Nephron (organoid): ENCODE measurements around the gene EMC9.

Source experiments
- H3K27ac Mint-ChIP-seq, 3 experiments: 2 replicates each; pipeline ENCODE4 v1.8.0; 2020; ENCODE audit warnings: mixed read lengths in 3 of 3, mild to moderate bottlenecking in 2 of 3, moderate library complexity in 1 of 3
- H3K27me3 Mint-ChIP-seq: 2 replicates; pipeline ENCODE4 v1.8.0; 2021; ENCODE audit warnings: low read depth, mild to moderate bottlenecking, moderate library complexity, mixed read lengths
- H3K36me3 Mint-ChIP-seq: 2 replicates; pipeline ENCODE4 v1.8.0; 2020; ENCODE audit warnings: low read depth, mixed read lengths
- H3K4me1 Mint-ChIP-seq: 2 replicates; pipeline ENCODE4 v1.8.0; 2020; ENCODE audit warnings: mixed read lengths
- H3K4me3 Mint-ChIP-seq, 3 experiments: 2 replicates each; pipeline ENCODE4 v1.8.0; 2020; ENCODE audit warnings: mild to moderate bottlenecking in 3 of 3, mixed read lengths in 3 of 3, moderate library complexity in 2 of 3
- H3K9me3 Mint-ChIP-seq: 2 replicates; pipeline ENCODE4 v1.8.0; 2020; ENCODE audit warnings: mixed read lengths
- CTCF ChIP-seq, 3 experiments: fragments of 200-600 bp; sonication (generic); IDR thresholded peaks; one replicate each; pipeline ENCODE4 v1.5.0; 2021; ENCODE audit warnings: antibody characterized with exemption in 3 of 3; ENCODE audit not compliant: unreplicated experiment in 3 of 3

EMC9 gene

DNA sequence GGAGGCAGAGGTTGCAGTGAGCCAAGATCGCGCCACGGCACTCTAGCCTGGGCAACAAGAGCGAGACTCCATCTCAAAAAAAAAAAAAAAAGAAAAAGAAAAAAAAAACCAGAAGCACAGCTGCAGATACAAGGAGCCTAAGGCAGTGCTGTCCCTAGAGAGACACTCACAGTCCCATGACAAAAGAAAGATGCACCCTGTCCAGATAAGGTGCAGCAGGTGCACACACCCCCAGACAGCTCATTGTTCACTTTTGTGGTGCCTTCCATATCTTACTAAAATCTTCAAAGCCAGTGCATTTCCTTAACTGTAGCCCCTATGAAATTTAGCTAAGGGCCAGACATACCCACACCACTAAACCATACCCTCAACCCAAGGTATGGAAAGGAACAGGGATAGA, 19.0 kb downstream of the EMC9 start:
- H3K36me3 Mint-ChIP-seq, result peaks cover 54% of the 10 kb centered on the region
- H3K9me3 Mint-ChIP-seq, result no peaks in the 10 kb centered on the region
- H3K4me3 Mint-ChIP-seq, result no peak overlapping the region

DNA sequence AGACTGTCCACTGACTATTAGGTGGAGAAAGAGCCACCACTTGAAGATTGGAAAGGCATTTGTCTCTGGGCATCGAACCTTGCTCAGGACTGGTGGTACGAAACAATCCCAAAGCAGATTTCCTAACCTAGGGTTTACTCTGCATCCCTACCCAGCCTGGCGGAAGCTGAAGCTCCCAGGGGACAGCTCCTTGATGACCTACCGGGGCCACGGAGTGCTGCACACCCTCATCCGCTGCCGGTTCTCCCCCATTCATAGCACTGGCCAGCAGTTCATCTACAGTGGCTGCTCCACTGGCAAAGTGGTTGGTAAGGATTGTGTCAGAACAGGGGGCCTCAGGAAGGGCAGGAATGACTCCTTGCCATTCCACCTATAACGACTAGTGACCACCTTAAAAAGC, 20.2 kb downstream of the EMC9 start:
- Mint-ChIP-seq H3K36me3 (peaks cover 61% of the 10 kb centered on the region), H3K4me1 (peaks cover 6% of the 10 kb centered on the region), H3K4me3 (no peak overlapping the region), H3K27me3 (no peaks in the 10 kb centered on the region), H3K9me3 (no peaks in the 10 kb centered on the region), H3K27ac (no peak overlapping the region)
- TF ChIP-seq CTCF (IDR thresholded peaks at IDR 0.05; ENCODE audit: unreplicated experiment in 3 of 3), result no peak

More for the DNA sequence above, 19.0 kb downstream of the EMC9 start:
- H3K27me3 Mint-ChIP-seq, result no peaks in the 10 kb centered on the region
- no peak overlapping the region for H3K27ac Mint-ChIP-seq
- no peak for TF ChIP-seq CTCF (IDR thresholded peaks at IDR 0.05; ENCODE audit: unreplicated experiment in 3 of 3)
- H3K4me1 Mint-ChIP-seq, result peaks cover 8% of the 10 kb centered on the region

GRCh38 chr14:24119691-24120090, 21.7 kb downstream of the EMC9 start:
- H3K4me1 Mint-ChIP-seq, result peaks cover 20% of the 10 kb centered on the region

DNA sequence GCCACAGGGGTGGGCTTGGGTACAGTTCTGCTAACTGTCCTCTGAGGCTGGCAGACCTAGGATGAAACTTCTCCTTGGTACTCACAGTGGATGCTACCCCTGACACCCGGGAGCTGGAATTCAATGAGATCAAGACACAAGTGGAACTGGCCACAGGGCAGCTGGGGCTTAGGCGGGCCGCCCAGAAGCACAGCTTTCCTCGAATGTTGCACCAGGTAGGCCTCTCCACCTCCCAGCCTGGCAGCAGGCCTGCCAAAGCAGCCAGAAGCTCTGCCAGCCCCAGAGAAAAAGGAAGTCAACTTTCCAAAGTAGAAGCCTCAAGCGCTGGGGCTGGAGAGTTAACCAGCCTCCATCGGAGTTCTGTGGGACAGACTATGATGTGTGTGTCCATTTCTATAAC, 24.2 kb downstream of the EMC9 start:
- Mint-ChIP-seq H3K36me3 (peaks cover 47% of the 10 kb centered on the region), H3K4me1 (peaks cover 20% of the 10 kb centered on the region), H3K27me3 (no peaks in the 10 kb centered on the region), H3K9me3 (no peaks in the 10 kb centered on the region), H3K27ac (no peak overlapping the region), H3K4me3 (peak overlapping the region in 1 of 3 experiments; percentile 96)
- TF ChIP-seq CTCF (IDR thresholded peaks at IDR 0.05; ENCODE audit: unreplicated experiment in 3 of 3), result no peak

More at GRCh38 chr14:24119691-24120090, 21.7 kb downstream of the EMC9 start:
- H3K36me3 Mint-ChIP-seq, result peaks cover 63% of the 10 kb centered on the region
- no peak for TF ChIP-seq CTCF (IDR thresholded peaks at IDR 0.05; ENCODE audit: unreplicated experiment in 3 of 3)
- H3K4me3 Mint-ChIP-seq, result no peak overlapping the region
- H3K27me3 Mint-ChIP-seq, result no peaks in the 10 kb centered on the region
- H3K27ac Mint-ChIP-seq, result no peak overlapping the region
- H3K9me3 Mint-ChIP-seq, result no peaks in the 10 kb centered on the region

DNA sequence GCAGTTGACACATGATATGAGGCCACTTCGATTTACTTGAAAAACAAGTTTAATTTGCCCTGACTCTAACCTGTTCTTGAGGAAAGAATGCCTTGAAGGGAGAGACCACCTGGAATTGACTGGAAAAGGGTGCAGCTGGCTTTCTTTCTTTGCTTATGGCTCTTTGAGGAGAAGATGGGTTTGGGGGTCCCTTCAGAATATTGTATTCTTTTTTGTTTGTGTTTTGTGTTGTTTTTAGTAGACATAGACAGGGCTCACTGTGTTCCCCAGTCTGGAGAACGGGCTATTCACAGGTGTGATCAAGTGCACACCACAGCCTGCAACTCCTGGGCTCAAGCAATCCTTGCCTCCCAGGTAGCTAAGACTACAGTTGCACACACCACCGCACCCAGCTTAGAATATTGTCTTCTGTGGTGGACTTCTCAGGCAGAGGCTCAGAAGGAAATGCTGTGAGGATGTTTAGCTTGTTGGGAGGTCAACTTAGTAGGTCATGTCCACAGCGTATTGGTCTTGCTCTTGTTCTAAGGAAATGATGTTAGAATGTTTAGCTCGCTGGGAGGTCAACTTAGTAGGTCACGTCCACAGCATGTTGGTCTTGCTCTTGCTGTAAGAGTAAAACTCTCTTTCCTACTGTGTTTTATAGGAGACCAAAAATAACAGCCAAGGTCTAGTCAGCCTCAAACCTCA, 25.1 kb downstream of the EMC9 start:
- Mint-ChIP-seq H3K9me3 (no peaks in the 10 kb centered on the region), H3K36me3 (peaks cover 42% of the 10 kb centered on the region), H3K27me3 (no peaks in the 10 kb centered on the region), H3K4me3 (peak overlapping the region; percentile 96 to 99 (median 99)), H3K27ac (peak overlapping the region; percentile 100), H3K4me1 (peaks cover 20% of the 10 kb centered on the region)
- TF ChIP-seq CTCF (IDR thresholded peaks at IDR 0.05; ENCODE audit: unreplicated experiment in 3 of 3), result no peak
